ENCODE measurements around the gene PRPF19.

Gene PRPF19

DNA sequence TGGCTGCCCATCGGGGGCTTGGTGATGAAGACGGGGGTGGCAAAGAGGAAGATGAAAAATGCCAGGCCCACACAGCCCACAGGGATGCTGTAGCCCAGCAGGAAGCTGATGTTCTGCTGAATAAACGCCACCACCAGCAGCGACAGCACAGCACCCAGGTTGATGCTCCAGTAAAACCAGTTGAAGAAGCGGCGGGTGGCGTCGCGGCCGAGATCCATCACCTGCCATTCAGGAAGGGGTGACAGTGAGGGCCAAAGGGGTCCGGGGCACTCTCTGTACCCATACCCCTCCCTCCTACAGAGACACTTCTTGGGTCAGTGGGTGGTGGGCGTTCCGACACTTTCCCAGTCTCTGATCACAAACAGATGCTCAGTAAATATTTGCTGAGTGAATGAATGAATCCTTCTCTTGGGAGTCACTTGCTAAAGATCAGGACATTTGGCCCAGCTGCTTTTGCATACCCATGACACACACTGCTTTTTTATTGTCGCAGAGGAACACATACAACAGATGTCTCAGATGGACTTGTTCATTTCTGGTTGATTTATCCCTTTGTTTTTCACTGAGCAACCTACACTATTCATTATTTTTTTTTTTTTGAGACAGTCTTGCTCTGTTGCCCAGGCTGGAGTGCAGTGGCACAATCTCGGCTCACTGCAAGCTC lies 40.3 kb upstream of the PRPF19 start:
- H3K4me3 ChIP-seq (ENCODE audit: low read depth in 1 of 2, low read length in 2 of 2): no peak overlapping the region
- H3K27ac ChIP-seq (ENCODE audit: low read length): no peak overlapping the region
- peaks cover 11 to 36% of the 10 kb centered on the region in 2 donors for H3K36me3 ChIP-seq (ENCODE audit: control insufficient read depth in 1 of 2, insufficient read depth in 2 of 2, low read length in 2 of 2)
- peaks cover 0 to 19% of the 10 kb centered on the region in 2 donors for H3K4me1 ChIP-seq (ENCODE audit: control insufficient read depth in 1 of 2, insufficient read depth in 2 of 2, low read length in 2 of 2)
- no peaks in the 10 kb centered on the region for H3K27me3 ChIP-seq (ENCODE audit: low read depth, low read length)
- no peaks in the 10 kb centered on the region for H3K9me3 ChIP-seq (ENCODE audit: control insufficient read depth in 1 of 2, low read length in 2 of 2)

- Histone ChIP-seq H3K27ac (ENCODE audit: low read length) (no peak overlapping the region), H3K4me1 (ENCODE audit: control insufficient read depth in 1 of 2, insufficient read depth in 2 of 2, low read length in 2 of 2) (peaks cover 0 to 12% of the 10 kb centered on the region in 2 donors), H3K9me3 (ENCODE audit: control insufficient read depth in 1 of 2, low read length in 2 of 2) (no peaks in the 10 kb centered on the region), H3K4me3 (ENCODE audit: low read depth in 1 of 2, low read length in 2 of 2) (no peak overlapping the region), H3K27me3 (ENCODE audit: low read depth, low read length) (no peaks in the 10 kb centered on the region), H3K36me3 (ENCODE audit: control insufficient read depth in 1 of 2, insufficient read depth in 2 of 2, low read length in 2 of 2) (peaks cover 19 to 49% of the 10 kb centered on the region in 2 donors)
Measured at GRCh38 chr11:60945295-60945667, 38.9 kb upstream of the PRPF19 start.

DNA sequence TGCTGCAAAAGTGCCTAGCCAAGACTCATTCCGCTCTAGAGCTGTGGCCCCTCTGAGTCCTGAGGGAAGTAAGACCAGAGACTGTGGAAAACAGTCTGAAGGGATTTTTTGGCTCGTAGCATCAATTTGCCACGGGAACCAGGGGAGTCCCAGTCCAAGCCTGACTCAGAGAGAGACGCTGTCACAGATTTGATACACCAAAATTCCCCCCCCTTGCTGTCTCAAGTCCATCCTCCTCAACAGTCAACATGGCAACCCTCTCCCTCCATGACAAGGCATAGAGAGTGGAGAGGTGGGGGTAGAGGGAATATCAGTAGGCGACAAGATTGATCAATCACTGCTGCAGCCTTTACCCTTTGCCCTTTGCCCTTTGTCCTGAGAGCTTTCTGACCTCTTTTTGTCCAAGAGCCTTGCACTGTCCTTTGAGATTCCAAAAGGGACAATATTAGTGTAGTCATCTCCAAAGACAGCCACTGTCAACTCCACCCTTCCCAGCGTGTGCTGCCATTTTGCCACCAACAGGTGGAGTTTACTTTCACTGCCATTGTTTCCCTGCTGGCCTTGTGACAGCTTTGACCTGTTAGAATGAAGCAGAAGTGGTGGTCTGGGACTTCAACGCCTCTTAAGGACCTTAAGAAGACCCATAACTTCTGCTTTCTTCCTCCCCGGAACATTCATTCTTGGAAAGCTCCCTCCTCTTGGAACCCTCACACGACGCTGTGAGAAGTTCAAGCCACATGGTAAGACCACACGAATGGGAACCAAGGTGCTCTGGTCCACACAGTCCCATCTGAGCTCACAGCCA lies 38.3 kb upstream of the PRPF19 start:
- H3K36me3 ChIP-seq (ENCODE audit: control insufficient read depth in 1 of 2, insufficient read depth in 2 of 2, low read length in 2 of 2): peaks cover 22 to 55% of the 10 kb centered on the region in 2 donors
- H3K27me3 ChIP-seq (ENCODE audit: low read depth, low read length): no peaks in the 10 kb centered on the region
- no peaks in the 10 kb centered on the region for H3K9me3 ChIP-seq (ENCODE audit: control insufficient read depth in 1 of 2, low read length in 2 of 2)
- peaks cover 0 to 12% of the 10 kb centered on the region in 2 donors for H3K4me1 ChIP-seq (ENCODE audit: control insufficient read depth in 1 of 2, insufficient read depth in 2 of 2, low read length in 2 of 2)
- no peak overlapping the region for H3K27ac ChIP-seq (ENCODE audit: low read length)
- no peak overlapping the region for H3K4me3 ChIP-seq (ENCODE audit: low read depth in 1 of 2, low read length in 2 of 2)

- Histone ChIP-seq H3K9me3 (ENCODE audit: control insufficient read depth in 1 of 2, low read length in 2 of 2) (no peaks in the 10 kb centered on the region), H3K36me3 (ENCODE audit: control insufficient read depth in 1 of 2, insufficient read depth in 2 of 2, low read length in 2 of 2) (peaks cover 30 to 72% of the 10 kb centered on the region in 2 donors), H3K27me3 (ENCODE audit: low read depth, low read length) (no peaks in the 10 kb centered on the region), H3K4me3 (ENCODE audit: low read depth in 1 of 2, low read length in 2 of 2) (no peak overlapping the region), H3K4me1 (ENCODE audit: control insufficient read depth in 1 of 2, insufficient read depth in 2 of 2, low read length in 2 of 2) (peaks cover 0 to 11% of the 10 kb centered on the region in 2 donors), H3K27ac (ENCODE audit: low read length) (no peak overlapping the region)
Measured at GRCh38 chr11:60942970-60943565, 36.7 kb upstream of the PRPF19 start.

DNA sequence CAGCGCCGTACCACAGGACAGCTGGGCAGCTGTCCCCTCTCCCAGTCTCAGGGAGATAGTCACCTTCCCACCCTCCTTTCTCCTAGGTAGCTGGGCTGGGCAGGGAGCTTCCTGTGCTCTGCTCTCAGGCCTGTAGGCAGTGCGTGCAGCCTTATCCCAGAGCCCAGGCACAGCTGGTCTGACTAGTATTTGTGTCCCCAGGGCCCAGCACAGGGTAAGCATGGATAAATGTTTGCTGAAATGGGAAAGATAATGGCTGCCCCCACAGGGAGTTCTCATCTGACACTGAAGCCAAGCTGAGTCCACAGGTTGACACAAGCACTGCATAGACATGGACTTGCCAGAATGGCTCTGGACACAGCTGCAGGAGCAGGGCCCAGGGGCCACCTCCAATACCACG lies 35.8 kb upstream of the PRPF19 start:
- Histone ChIP-seq H3K4me1 (ENCODE audit: control insufficient read depth in 1 of 2, insufficient read depth in 2 of 2, low read length in 2 of 2) (peaks cover 0 to 5% of the 10 kb centered on the region in 2 donors), H3K4me3 (ENCODE audit: low read depth in 1 of 2, low read length in 2 of 2) (no peak overlapping the region), H3K27me3 (ENCODE audit: low read depth, low read length) (no peaks in the 10 kb centered on the region), H3K9me3 (ENCODE audit: control insufficient read depth in 1 of 2, low read length in 2 of 2) (no peaks in the 10 kb centered on the region), H3K27ac (ENCODE audit: low read length) (no peak overlapping the region), H3K36me3 (ENCODE audit: control insufficient read depth in 1 of 2, insufficient read depth in 2 of 2, low read length in 2 of 2) (peaks cover 30 to 77% of the 10 kb centered on the region in 2 donors)

GRCh38 chr11:60941371-60942119 lies 35.2 kb upstream of the PRPF19 start:
- no peak overlapping the region for H3K27ac ChIP-seq (ENCODE audit: low read length)
- peaks cover 30 to 74% of the 10 kb centered on the region in 2 donors for H3K36me3 ChIP-seq (ENCODE audit: control insufficient read depth in 1 of 2, insufficient read depth in 2 of 2, low read length in 2 of 2)
- H3K9me3 ChIP-seq (ENCODE audit: control insufficient read depth in 1 of 2, low read length in 2 of 2): no peaks in the 10 kb centered on the region
- no peak overlapping the region for H3K4me3 ChIP-seq (ENCODE audit: low read depth in 1 of 2, low read length in 2 of 2)
- peaks cover 0 to 5% of the 10 kb centered on the region in 2 donors for H3K4me1 ChIP-seq (ENCODE audit: control insufficient read depth in 1 of 2, insufficient read depth in 2 of 2, low read length in 2 of 2)
- no peaks in the 10 kb centered on the region for H3K27me3 ChIP-seq (ENCODE audit: low read depth, low read length)

DNA sequence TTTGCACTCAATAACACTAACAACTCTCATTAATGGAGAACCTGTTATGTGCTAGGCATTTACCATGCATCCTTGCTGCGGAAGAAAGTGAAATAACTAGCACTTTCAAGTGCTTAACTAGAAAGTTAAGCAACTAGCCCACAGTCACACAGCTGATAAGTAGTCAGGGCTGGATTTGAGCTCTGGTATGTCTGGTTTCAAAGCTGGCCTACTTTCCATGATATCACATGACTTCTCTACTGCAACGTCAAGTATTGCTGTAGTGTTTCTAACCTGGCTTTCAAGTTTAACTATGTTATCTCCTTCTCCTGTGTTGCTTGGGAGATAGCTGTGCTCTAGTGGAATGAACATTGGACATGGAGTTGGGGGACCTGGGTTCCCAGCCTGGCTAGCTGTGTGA lies 33.5 kb upstream of the PRPF19 start:
- Histone ChIP-seq H3K27ac (ENCODE audit: low read length) (no peak overlapping the region), H3K36me3 (ENCODE audit: control insufficient read depth in 1 of 2, insufficient read depth in 2 of 2, low read length in 2 of 2) (peaks cover 30 to 64% of the 10 kb centered on the region in 2 donors), H3K27me3 (ENCODE audit: low read depth, low read length) (no peaks in the 10 kb centered on the region), H3K4me1 (ENCODE audit: control insufficient read depth in 1 of 2, insufficient read depth in 2 of 2, low read length in 2 of 2) (no peaks in the 10 kb centered on the region), H3K9me3 (ENCODE audit: control insufficient read depth in 1 of 2, low read length in 2 of 2) (no peaks in the 10 kb centered on the region), H3K4me3 (ENCODE audit: low read depth in 1 of 2, low read length in 2 of 2) (no peak overlapping the region)

DNA sequence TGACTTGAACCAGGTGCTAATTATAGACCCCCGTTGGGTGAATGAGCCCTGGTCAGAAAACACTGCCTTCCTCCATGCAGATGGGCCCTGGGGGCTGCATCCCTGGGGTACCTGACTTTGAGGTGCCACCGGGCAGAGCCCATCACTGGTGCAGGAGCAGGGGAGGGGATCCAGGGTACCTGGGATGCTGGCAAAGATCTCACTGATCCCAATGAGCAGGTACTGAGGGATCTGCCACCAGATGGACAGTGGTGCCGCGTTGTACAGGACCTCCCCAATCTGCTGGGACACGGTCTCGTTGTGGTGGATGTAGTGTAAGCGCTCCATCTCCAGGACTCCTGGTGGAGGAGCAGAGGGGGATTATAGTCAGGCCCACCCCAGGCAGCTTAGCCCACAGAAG lies 32.9 kb upstream of the PRPF19 start:
- Histone ChIP-seq H3K27me3 (ENCODE audit: low read depth, low read length) (no peaks in the 10 kb centered on the region), H3K4me3 (ENCODE audit: low read depth in 1 of 2, low read length in 2 of 2) (no peak overlapping the region), H3K27ac (ENCODE audit: low read length) (no peak overlapping the region), H3K36me3 (ENCODE audit: control insufficient read depth in 1 of 2, insufficient read depth in 2 of 2, low read length in 2 of 2) (peaks cover 30 to 61% of the 10 kb centered on the region in 2 donors), H3K9me3 (ENCODE audit: control insufficient read depth in 1 of 2, low read length in 2 of 2) (no peaks in the 10 kb centered on the region), H3K4me1 (ENCODE audit: control insufficient read depth in 1 of 2, insufficient read depth in 2 of 2, low read length in 2 of 2) (no peaks in the 10 kb centered on the region)

DNA sequence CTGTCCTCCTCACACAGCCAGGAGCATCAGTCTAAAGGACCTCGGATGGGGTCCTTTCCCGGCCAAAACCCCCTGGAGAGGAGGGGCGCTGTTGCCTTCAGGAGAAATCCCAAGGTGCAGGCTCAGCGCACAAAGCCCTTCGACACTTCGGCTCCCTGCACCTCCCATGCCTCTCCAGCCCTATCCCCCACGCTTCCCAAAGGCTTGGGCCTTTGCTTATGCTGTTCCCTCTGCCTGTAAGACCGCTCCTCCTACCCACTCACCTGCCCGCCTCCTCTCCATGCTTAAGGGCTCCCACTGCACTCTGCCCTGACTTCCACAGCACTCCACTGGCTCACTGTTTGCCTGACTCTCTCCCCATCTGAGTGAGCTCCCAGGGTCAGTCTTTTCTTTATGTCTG lies 32.1 kb upstream of the PRPF19 start:
- Histone ChIP-seq H3K27me3 (ENCODE audit: low read depth, low read length) (no peaks in the 10 kb centered on the region), H3K36me3 (ENCODE audit: control insufficient read depth in 1 of 2, insufficient read depth in 2 of 2, low read length in 2 of 2) (peaks cover 30 to 59% of the 10 kb centered on the region in 2 donors), H3K4me1 (ENCODE audit: control insufficient read depth in 1 of 2, insufficient read depth in 2 of 2, low read length in 2 of 2) (no peaks in the 10 kb centered on the region), H3K9me3 (ENCODE audit: control insufficient read depth in 1 of 2, low read length in 2 of 2) (no peaks in the 10 kb centered on the region), H3K4me3 (ENCODE audit: low read depth in 1 of 2, low read length in 2 of 2) (no peak overlapping the region), H3K27ac (ENCODE audit: low read length) (no peak overlapping the region)

GRCh38 chr11:60937811-60938210 lies 31.4 kb upstream of the PRPF19 start:
- no peaks in the 10 kb centered on the region for H3K4me1 ChIP-seq (ENCODE audit: control insufficient read depth in 1 of 2, insufficient read depth in 2 of 2, low read length in 2 of 2)
- H3K9me3 ChIP-seq (ENCODE audit: control insufficient read depth in 1 of 2, low read length in 2 of 2): no peaks in the 10 kb centered on the region
- no peak overlapping the region for H3K27ac ChIP-seq (ENCODE audit: low read length)
- peaks cover 30 to 52% of the 10 kb centered on the region in 2 donors for H3K36me3 ChIP-seq (ENCODE audit: control insufficient read depth in 1 of 2, insufficient read depth in 2 of 2, low read length in 2 of 2)
- no peak overlapping the region for H3K4me3 ChIP-seq (ENCODE audit: low read depth in 1 of 2, low read length in 2 of 2)
- H3K27me3 ChIP-seq (ENCODE audit: low read depth, low read length): no peaks in the 10 kb centered on the region

- no peaks in the 10 kb centered on the region for H3K9me3 ChIP-seq (ENCODE audit: control insufficient read depth in 1 of 2, low read length in 2 of 2)
- no peaks in the 10 kb centered on the region for H3K27me3 ChIP-seq (ENCODE audit: low read depth, low read length)
- no peaks in the 10 kb centered on the region for H3K4me1 ChIP-seq (ENCODE audit: control insufficient read depth in 1 of 2, insufficient read depth in 2 of 2, low read length in 2 of 2)
- peaks cover 23 to 46% of the 10 kb centered on the region in 2 donors for H3K36me3 ChIP-seq (ENCODE audit: control insufficient read depth in 1 of 2, insufficient read depth in 2 of 2, low read length in 2 of 2)
- H3K4me3 ChIP-seq (ENCODE audit: low read depth in 1 of 2, low read length in 2 of 2): no peak overlapping the region
- no peak overlapping the region for H3K27ac ChIP-seq (ENCODE audit: low read length)
Measured at GRCh38 chr11:60937144-60937527, 30.8 kb upstream of the PRPF19 start.
